DMS153 treated with DMSO at 0.1 percent for 48 hours (cell line): ENCODE data around the gene MTRR.
"Not testable (repeated sequence)": the region's sequence is repeated elsewhere in the genome, so short reads cannot be mapped to it uniquely, and the experiment has no call there.

Experiments used
- DNase-seq: peaks from one replicate; lab custom pipeline; 2025; ENCODE audit not compliant: unreplicated experiment; lab: John Stamatoyannopoulos, UW

The MTRR gene

DNA sequence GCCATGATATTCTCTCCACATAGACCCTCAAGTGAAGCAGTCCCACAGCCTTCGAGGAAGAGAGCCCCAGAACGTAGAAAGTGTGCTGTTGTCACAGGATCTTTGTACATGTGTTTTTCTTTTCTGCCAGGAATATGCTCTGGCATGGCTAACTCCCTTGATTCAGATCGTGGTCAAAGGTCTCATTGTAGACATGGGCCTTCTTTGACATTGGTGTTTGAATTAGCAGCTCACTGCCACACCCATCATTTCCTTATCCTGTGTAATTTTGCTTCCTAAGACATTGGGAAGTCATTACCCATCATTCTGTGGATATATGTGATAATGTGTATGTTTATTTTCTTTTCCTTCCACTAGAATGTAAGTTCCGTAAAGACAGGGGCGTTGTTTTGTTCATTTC, 25.5 kb downstream of the MTRR start:
- DNase-seq, result no peak

DNA sequence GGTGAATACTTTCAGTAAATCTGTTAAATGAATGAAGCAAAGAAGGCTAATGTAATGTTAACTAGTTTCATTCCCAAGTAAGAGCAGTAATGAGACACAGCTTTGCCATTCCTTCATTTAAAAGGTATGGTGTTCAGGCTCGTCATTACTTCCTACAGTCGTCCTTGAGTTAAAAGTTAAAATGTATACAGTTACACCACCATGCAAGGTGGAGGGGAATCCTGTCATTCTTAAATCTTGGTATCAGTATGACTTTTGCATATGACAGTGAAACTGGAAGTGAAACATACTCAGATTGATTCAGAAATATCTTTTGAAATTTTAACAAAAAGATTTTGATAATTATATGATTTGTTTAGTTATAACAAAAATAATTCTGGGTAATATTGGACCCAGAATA, 25.9 kb downstream of the MTRR start:
- no peak for DNase-seq

GRCh38 chr5:7897014-7897600, 28.2 kb downstream of the MTRR start:
- DNase-seq, result no peak

- no peak for DNase-seq
These were observed 33.3 kb downstream of the MTRR start for GRCh38 chr5:7902201-7902600.

DNA sequence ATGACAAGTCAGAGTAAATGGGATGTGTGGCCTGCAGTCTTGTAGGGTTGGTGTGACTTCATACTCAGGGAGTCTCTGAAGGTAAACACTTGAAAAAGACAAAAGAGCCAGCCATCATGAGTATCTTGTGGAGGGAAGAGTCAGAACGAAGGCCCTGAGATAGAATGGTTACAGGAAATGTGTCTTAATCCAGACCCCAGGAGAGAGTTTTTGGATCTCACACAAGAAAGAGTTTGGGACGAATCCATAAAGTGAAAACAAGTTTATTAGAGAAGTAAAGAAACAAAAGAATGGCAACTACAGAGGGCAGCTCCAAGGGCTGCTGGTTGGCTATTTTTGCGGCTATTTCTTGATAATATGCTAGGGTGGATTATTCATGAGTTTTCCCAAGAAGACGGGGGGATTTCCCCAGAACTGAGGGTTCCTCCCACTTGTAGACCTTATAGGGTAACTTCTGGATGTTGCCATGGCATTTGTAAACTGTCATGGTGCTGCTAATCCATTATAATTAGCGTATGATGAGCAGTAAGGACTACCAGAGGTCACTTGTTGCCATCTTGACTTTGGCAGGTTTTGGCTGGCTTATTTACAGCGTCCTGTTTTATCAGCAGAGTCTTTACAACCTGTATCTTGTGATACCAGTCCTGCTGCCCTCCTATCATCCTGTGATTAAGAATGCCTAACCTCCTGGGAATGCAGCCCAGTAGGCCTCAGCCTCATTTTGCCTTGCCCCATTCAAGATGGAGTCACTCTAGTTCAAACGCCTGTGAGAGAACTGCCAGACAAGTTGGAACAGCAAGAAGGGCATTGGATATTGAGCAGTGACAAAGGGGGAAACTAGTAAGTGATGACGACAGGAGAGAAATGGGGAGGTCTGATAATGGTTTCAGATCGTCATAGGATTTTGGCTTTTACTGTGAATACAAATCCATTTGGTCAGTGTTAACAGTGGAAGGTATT, 34.0 kb downstream of the MTRR start:
- no peak for DNase-seq

DNA sequence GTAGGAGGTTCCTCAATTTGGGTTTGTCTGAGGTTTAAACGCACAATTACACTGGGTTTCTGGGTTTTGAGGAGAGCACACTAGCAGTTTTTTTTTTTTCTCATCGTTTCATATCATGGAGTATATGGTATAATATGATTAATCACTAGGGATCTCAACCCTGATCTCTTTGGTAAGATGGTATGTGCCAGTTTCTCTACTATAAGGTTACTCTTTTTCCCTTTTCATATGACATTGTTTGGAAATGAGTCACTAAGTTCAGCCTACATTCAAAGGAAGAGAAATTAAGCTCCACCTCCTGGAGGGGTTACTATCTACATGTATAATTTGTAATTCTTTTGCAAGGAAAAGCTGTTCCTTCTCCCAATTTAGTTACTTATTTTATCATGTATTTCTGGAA, 35.2 kb downstream of the MTRR start:
- no peak for DNase-seq

GRCh38 chr5:7907612-7908011, 38.7 kb downstream of the MTRR start:
- DNase-seq, result no peak

DNA sequence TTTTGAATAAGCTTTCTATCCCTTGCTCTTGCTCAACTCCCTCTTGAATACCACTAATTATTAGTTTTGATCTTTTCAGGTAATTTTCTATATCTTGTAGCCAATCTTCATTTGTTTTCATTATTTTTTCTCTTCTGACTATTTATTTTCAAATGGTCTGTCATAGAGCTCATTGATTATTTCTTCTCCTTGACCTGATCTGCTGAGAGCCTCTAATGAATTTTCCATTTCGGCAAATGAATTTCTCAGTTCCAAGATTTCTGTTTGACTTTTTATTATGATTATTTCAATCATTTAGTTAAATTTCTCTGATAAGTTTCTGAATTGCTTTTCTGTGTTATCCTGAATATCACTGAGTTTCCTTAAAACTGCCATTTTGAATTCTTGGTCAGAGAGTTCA, 39.4 kb downstream of the MTRR start:
- DNase-seq, result no peak

GRCh38 chr5:7910738-7911428, 41.9 kb downstream of the MTRR start:
- no peak for DNase-seq

DNA sequence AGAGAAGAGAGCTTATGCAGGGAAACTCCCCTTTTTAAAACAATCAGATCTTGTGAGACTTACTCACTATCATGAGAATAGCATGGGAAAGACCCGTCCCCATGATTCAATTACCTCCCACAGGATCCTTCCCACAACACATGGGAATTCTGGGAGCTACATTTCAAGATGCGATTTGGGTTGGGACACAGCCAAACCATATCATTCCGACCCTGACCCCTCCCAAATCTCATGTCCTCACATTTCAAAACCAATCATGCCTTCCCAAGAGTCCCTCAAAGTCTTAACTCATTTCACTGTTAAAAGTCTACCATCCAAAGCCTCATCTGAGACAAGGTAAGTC, 42.5 kb downstream of the MTRR start:
- DNase-seq, result not testable (repeated sequence)

DNA sequence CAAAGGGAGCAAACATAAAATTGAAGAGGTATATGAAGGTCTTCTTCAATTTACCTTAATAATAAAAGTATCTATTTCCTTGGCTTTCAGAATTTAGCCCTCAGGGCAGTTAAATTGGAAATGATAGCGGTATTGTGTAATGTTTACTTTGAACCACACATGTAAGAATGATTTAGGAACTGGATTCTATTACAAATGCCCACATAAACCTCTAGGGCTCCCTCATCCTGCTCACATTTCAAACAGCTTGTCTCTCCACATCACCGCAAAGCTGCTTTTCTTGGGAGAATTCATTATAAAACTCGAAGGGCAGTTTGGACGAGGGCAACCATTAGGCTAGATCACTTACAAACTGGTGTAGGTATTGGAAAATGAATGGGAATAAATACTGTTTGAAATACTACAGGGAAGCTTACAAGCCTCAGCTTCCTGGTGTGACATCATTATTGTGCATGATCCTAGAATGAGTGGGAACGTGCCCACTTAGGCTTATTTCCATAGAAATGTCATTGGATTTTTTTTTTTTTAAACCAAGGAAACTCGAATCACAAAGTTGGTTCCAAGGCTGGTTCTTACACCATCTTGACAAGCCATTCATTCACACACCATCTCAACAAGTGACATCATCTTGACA, 47.3 kb downstream of the MTRR start:
- DNase-seq, result no peak

DNA sequence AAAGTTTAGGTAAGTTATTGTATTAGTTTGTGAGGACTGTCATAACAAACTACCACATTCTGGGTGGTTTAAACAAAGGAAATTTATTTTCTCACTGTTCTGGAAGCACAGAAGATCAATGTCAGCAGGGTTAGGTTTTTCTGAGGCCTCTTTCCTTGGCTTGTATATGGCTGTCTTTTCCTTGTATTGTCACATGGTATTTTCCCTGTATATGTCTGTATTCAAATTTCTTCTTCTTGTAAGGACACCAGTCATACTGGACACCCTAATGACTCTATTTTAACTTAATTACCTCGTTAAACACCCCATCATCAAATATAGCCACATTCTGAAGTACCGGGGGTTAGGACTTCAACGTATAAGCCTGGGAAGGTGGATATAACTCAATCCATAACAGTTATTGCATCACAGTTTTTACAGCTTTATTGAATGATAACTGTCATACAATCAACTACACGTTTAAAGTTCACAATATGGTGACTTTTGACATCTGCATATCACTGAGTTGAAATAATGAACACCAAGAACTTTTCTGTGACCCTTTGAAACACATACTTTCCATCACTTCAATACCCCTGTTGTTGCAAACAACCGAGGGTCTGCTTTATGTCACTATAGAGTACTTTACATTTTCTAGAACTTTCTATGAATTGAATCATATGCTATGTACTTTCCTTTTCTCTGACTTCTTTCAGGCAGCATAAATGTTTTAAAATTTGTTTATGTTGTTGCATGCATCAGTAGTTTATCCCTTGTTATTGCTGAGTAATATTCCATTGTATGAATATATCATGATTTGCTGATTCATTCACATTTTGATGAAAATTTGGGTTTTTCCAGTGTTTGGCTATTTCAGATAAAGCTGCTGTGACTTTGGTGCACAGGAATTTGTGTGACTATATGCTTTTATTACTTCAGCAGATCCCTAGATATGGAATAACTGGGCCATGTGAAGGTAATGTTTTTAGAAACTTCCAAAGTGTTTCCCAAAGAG, 48.5 kb downstream of the MTRR start:
- no peak for DNase-seq

- no peak for DNase-seq
These were observed 57.2 kb downstream of the MTRR start for GRCh38 chr5:7925961-7926695.

DNA sequence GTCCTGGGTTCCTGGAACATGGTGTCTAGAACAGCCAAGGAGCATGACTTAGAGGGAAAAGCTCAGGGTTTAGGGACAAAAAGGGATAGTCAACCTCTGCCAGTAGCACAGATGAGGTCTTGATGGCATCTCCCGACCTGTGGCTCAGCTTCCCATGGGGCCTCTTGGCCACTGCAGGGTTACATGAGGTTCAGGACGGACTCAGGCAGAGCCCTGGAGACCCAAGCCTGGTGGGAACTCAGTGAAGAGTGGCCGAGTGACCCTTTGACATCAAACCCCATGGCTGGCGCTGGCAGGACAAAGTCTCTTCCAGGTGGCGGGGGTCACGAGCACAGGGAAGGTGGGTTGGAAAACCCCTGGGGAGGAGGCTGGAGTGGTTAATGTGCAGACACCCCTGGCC, 57.8 kb downstream of the MTRR start:
- no peak for DNase-seq

DNA sequence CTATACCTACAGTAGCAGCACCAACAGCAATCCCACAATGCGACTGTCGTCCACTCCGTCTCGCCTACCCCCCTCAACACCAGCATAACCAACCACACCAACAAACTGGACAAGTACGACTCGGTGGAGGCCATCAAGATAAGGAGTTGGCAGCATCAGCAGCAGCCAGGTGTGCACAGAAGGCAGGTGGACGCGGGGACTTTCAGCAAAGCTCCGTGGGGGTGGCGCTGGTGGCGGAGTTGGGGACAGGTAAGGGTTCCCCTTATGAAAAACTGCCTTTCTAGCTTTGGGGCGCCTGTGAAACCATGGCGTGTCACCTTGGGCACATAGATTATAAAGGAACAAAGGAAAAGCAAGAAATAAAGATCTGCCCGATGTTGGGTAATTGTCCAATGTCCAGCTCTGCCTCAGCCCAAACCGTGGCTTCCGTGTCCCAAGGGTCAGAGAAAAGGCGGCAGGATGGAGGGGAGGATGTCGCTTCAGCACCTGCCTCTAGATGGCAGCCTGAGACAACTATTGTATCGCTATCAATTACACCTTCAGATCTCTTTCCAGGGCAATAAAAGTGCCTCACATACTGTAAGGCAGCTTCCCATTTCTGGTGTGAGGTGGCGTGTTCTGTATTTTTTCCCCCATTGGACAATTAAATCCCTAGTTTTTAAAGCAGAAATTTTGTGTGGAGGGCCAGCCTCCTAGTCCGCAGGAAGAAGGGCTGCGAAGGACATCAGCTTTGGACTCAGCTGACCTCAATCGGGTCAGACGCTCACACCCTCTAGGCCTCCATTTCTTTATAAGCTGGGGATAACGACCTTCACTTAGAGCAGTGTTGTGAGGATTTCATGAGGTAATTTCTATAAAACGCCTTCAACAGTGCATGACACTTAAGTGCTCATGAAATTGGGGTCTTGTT, 58.8 kb downstream of the MTRR start:
- peak; percentile 87 for DNase-seq

GRCh38 chr5:7930011-7930410, 61.1 kb downstream of the MTRR start:
- no peak for DNase-seq

DNA sequence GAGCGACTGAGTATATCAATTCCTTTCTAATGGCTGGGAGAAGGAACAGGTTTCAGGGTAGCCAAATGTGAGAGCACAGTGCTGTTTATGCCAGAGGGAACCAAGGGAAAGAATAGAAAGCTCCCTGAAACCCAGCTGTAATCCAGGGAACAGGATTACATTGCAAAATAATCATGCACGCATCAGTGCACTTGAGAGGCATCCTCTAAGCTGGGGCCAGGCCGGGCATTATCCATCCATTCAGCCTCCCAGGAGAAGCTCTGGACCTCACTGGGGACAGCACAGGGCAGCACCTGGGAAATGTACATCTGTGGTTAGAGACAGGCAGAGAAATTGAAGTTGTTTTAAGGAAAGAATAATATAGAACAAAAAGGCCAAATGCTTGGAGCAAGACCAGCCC, 72.7 kb downstream of the MTRR start:
- no peak for DNase-seq

DNA sequence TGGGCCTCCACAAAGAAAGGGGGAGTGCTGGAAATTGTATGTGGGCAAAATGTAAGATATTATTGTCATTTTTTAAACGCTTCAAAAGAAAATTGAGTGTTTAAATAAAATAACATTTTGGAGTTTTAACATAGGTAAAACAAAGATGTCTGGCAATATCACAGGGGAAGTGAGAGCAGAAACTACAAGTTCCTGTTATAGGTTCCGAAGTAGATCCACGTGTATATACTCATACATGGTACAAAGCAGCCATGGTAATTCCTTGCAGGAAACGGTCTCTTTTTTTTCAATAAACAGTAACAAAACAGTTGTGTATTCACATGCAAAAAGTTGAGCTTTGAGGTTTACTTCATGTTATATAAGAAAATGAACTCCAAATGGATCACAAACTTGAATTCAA, 78.4 kb downstream of the MTRR start:
- DNase-seq, result no peak
